HG03196 (cell line): Measurements from ENCODE around the gene NTHL1.
"Not testable (repeated sequence)": the region's sequence is repeated elsewhere in the genome, so short reads cannot be mapped to it uniquely, and the experiment has no call there.

Experiments used
- ATAC-seq: cut with Tn5 transposase; IDR thresholded peaks from one replicate; pipeline ENCODE4 v1.9.1; 2021; ENCODE audit not compliant: unreplicated experiment

The NTHL1 gene

DNA sequence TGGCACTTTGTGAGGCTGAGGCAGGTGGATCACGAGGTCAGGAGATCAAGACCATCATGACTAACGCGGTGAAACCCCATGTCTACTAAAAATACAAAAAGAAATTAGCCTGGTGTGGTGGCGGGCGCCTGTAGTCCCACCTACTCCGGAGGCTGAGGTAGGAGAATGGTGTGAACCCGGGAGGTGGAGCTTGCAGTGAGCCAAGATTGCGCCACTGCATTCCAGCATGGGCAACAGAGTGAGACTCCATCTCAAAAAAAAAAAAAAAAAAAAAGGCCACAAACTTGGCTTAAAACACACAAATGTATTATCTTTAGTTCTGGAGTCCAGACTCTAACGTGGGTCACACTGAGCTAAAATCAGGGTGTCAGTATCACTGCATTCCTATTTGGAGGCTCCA lies 35.9 kb downstream of the NTHL1 start:
- not testable (repeated sequence) for ATAC-seq

DNA sequence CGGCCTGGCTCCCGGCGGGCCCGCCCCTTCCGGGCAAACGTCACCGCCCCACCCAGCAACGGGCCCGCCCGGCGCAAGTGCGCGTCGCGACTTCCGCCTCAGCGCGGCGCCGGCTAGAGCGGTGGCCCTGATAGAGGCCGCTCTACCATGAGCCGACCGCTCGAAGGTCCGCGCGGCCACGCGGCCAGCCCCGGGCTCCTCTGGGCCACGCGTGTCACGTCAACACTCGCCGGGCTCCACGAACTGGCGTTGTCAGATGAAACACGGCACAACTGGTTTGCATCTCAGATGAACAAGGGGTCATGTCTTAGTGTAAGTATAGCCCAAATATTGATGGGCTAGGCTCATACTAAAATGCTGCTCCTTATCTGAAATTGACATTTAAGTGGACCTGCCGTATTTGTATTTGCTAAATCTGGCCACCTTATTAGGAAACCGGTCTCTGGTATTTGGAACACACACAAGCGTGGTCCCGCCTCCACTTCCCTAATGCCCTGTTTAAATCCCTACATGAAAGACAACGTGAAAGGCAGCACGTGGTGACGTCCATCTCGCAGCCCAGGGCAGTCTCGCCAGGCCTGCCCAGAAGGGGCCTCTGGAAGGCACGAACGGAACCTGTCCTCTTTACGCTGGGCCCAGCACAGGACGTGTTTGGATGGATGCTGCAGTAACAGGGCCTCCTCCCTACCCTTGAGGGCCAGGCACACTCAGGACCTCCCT lies 37.7 kb downstream of the NTHL1 start, which contains the start of gene ZNF598:
Gene ZNF598 (minus strand): TSS at position 31 of the 720 bp plus-strand sequence.
- ATAC-seq, result peak; percentile 70

DNA sequence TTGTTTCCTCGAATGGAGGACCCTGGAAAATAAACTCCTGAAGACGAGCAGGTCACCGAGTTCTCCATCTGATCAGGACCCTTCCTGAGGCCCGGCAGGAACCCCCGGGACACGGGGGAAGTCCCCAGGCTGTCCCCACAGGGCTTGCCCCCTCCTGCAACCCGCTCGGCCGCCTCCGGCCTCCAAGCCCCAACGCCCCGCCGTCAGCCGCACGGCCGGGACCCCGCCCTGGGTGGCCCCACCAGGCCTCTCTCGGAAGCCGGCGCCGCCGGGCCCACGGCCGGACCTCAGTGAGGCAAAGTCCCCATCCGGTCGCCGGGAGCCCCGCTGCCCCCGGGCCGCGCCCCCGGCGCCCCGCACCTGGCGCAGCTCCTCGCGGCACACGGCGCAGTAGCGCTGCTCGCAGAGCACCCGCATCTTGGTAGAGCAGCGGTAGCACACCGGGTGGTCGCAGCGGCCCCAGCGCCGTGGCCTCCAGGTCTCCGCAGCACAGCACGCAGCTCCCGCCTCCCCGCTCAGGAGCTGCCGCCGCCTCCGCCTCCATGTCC lies 38.4 kb downstream of the NTHL1 start:
- peak; percentile 38 for ATAC-seq

DNA sequence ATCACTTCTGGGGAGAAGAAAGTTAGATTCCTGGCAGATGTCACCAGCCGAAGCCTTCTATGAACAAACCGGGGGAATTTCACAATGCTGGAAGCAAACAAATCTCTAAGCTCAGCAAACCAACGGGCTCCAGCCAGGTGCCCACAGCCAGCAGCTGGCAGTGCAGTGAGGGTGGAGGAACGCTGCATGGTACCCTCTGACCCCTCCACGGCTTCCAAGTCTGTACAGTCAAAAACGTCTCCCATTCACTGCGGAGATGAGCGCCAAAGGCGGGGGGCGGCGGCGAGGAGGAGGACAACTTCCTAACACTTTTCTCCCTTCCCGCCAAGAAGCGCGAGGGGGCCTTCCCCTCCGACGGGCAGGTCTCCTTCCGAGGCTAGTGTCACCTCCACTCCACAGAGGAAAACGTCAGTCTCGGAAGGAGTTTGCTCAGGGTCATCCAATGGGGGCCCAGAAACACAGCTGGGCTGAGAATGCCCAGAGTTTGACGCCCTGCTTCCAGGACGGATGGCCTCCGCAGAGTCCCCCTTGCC lies 38.9 kb downstream of the NTHL1 start:
- peak; percentile 1 for ATAC-seq

- no peak for ATAC-seq
Measured at GRCh38 chr16:2008009-2008526, 39.6 kb downstream of the NTHL1 start.

DNA sequence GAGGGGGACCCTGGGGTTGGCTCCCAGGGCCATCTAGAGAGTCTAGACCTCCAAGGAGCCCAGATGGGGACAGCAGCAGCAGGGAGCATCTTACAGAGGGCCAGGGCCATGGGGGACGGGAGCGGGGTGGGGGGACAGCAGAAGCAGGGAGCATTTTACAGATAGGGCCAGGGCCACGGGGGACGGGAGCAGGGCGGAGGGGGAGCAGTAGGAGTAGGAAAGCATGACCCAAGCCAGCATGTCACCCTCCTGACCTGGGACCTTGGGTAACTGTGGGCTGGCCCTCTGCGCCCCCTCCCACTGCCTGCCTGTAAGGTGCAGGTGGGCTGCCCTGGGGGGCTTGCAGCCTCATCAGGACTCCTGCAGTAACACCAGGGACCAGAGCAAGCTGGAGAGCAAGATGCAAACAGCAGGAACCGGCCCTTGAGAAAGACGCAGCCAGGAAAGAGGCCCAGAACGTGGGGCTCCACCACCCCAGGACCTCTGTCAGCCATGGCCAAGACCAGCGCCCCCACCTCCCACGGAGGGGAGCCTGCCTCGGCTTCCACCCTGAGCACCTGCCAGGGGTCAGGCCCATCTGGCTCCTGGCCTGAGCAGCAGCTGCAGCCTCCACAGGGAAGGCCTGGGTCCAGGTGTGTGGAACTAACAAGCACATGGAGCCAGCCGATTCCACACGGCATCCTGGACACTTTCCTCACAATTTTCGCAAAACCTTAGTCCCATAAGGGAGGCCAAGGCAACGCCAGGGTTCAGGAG lies 40.4 kb downstream of the NTHL1 start:
- ATAC-seq, result no peak

- no peak for ATAC-seq
Measured at GRCh38 chr16:2006317-2006716, 41.3 kb downstream of the NTHL1 start.

DNA sequence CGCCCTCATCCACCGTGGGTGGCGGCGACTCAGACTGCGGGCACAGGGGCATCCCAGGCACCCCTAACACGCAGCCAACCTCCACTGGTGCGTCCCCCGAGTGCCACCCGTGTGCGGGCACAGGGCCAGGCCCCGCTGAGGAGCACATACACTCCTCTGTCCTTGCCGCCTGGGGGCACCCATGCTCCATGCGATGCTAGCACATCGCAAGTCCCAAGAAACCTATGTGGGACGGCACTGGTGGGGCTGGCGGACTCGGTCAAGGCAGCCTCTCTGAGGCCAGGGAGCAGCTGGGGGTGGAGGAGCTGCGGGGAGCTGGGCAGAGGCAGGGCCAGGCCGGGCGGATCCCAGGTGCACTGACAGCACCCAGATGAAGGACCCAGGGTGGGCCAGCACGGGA lies 42.0 kb downstream of the NTHL1 start:
- no peak for ATAC-seq

- no peak for ATAC-seq
Measured at GRCh38 chr16:2004795-2005517, 42.7 kb downstream of the NTHL1 start.

DNA sequence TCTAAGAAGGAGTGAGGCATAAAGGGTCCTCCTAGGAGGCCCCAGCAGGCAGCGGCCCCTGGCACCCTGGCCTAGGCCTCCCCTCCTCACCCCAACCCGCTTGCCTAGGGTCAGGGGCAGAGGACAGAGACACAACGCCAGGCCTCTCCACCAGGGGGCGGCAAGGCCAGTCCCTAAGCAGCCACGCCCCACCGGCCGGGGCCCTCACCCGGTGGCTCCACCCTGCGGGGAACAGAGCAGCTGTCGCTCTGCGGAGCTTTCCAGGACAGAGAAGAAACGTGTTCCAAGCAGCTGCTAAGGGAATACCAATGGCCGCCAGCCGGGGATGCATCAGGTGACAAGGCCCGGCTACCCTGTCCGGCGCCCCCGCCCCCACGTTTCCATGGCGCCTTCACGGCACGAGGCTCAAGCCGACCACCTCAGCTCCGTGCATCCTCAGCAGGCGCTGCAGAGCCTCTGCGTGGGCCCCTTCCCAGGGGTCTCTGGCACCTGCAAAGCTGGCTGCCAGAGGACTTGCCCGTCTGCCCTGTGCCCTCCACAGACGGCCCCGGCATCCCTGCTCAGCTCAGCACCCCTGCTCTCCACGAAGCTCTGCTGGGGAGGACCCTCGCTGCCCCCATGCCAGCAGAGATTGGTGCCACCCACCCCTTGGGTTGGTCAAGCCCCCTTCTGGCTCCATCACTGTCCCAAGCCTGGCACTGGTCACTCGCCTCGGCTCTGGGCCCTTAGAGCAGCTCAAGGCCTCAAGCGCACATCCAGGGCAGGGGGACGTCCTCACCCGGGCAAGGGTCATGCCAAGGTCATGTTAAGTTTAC lies 43.6 kb downstream of the NTHL1 start:
- ATAC-seq, result peak; percentile 45

DNA sequence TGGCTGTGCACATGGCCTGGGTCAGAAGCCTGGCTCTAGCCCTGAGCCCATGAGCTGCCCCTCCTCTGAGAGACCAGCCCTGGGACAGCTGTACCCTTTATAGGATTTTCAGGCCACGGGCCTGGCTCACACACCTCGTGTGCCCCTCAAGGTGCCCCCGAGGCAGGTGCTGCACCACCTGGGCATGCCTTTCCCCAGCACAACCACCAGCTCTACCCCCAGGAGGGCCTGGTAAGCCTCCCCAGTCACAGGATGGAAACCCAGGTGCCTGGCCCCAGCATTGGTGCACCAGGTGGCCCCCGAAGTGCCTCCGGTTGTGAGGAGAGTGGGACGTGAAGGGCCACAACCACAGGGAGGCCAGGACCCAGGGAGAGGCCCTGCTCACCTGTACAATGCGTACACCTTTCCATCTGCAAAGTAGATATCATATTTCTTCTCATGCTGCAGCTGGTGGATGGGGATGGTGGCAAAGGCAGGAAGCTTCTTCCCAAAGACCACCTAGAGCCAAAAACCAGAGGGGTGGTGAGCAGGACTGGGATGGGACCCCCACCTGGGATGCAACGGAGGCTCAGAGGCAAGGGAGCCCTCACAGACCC lies 44.3 kb downstream of the NTHL1 start:
- no peak for ATAC-seq

DNA sequence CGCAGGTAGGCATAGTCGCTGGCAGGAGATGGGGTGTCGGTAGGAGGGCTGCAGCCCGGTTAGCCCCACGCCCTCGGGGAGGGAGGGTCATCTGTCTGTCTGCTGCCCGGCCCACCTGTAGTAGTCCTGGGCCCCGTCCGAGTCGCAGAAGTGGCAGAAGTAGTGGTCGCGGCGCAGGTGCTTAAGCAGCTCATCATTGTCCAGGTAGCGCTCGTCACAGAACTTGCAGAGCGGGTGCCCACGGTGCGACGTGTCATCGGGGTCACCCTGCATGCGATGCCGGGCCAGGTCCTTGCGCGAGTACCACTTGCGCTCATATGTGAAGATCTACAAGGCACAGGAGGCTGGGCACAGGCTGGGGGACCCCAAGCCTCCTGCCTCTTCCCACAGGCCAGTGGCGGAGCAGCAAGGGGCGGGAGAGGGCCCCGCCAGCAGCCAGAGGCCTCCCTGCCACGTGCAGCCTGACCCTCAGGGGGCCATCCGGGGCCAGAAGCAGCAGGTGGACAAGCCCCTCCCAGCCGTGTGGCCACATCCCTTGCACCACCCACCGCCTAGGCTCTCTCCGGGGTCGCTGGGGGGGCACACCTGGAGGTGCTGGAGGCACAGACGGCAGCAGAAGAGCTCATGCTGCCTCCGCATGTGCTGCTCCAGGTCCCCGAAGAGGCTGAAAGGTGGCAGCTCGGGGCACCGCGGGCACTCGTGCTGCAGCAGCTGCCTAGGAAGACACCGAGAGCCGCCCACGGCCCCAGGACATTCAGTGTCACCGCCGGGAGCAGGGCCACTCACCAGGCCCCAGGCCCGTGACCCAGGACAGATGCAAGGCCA lies 45.0 kb downstream of the NTHL1 start:
- no peak for ATAC-seq

GRCh38 chr16:2001456-2002355 lies 45.9 kb downstream of the NTHL1 start:
- ATAC-seq, result no peak

- ATAC-seq, result no peak
Measured at GRCh38 chr16:2001035-2001434, 46.6 kb downstream of the NTHL1 start.

GRCh38 chr16:1999866-2000514 lies 47.6 kb downstream of the NTHL1 start:
- ATAC-seq, result no peak

GRCh38 chr16:1998852-1999801 lies 48.5 kb downstream of the NTHL1 start:
- ATAC-seq, result no peak
